HG03095 (cell line): ENCODE results near the gene VWA8.
"Not testable (repeated sequence)": the region's sequence is repeated elsewhere in the genome, so short reads cannot be mapped to it uniquely, and the experiment has no call there.

Source experiments
- ATAC-seq: cut with Tn5 transposase; IDR thresholded peaks from one replicate; pipeline ENCODE4 v1.9.1; 2021; ENCODE audit warnings: moderate library complexity; ENCODE audit not compliant: unreplicated experiment

The VWA8 gene

GRCh38 chr13:41565216-41565615 lies 395.7 kb downstream of the VWA8 start:
- ATAC-seq = no peak

- ATAC-seq = no peak
Observed at GRCh38 chr13:41563984-41564365, 396.9 kb downstream of the VWA8 start.

- no peak for ATAC-seq
Observed at GRCh38 chr13:41563341-41563983, 397.4 kb downstream of the VWA8 start.

GRCh38 chr13:41562541-41563178 lies 398.2 kb downstream of the VWA8 start:
- no peak for ATAC-seq

GRCh38 chr13:41562083-41562482 lies 398.8 kb downstream of the VWA8 start:
- ATAC-seq = no peak

- ATAC-seq = no peak
Observed at GRCh38 chr13:41561170-41561569, 399.7 kb downstream of the VWA8 start.

GRCh38 chr13:41558781-41559560 lies 401.9 kb downstream of the VWA8 start:
- no peak for ATAC-seq

- ATAC-seq = no peak
Observed at GRCh38 chr13:41557719-41558118, 403.2 kb downstream of the VWA8 start.

GRCh38 chr13:41554626-41555386 lies 406.1 kb downstream of the VWA8 start:
- ATAC-seq = peak; percentile 98

GRCh38 chr13:41554180-41554579 lies 406.7 kb downstream of the VWA8 start:
- peak; percentile 4 for ATAC-seq

- ATAC-seq = no peak
Observed at GRCh38 chr13:41552031-41552430, 408.9 kb downstream of the VWA8 start.

- ATAC-seq = no peak
Observed at GRCh38 chr13:41550276-41550675, 410.6 kb downstream of the VWA8 start.

- ATAC-seq = no peak
Observed at GRCh38 chr13:41549491-41549890, 411.4 kb downstream of the VWA8 start.

- ATAC-seq = no peak
Observed at GRCh38 chr13:41548910-41549309, 412.0 kb downstream of the VWA8 start.

GRCh38 chr13:41548031-41548430 lies 412.9 kb downstream of the VWA8 start:
- ATAC-seq = no peak

GRCh38 chr13:41547251-41548000 lies 413.5 kb downstream of the VWA8 start:
- ATAC-seq = no peak

- ATAC-seq = no peak
Observed at GRCh38 chr13:41546372-41547190, 414.3 kb downstream of the VWA8 start.

- no peak for ATAC-seq
Observed at GRCh38 chr13:41545432-41545707, 415.5 kb downstream of the VWA8 start.

GRCh38 chr13:41543664-41544300 lies 417.1 kb downstream of the VWA8 start:
- no peak for ATAC-seq

GRCh38 chr13:41542799-41543198 lies 418.1 kb downstream of the VWA8 start:
- ATAC-seq = not testable (repeated sequence)
